Activated naive CD4-positive, alpha-beta T cell treated with anti-CD3 and anti-CD28 coated beads, Interleukin-2, amount 50 U/mL, for 72 hours (primary cell): ENCODE results near the gene VWA8. TPM values are rescaled to one million over a fixed set of nuclear protein-coding genes. Genes with fewer than 3 reads are reported as not detected.

Experiments
- ATAC-seq, 2 donors: fragments of 150-1000 bp; cut with Tn5 transposase; 2 replicates each; pipeline ENCODE4 v1.10.0; 2021; ENCODE audit warnings: mild to moderate bottlenecking in 2 of 2, moderate library complexity in 2 of 2
- DNase-seq, 2 donors: peaks; one replicate each; pipeline ENCODE4 v3.0.0; 2021 to 2022; ENCODE audit warnings: low spot score in 2 of 2
- H3K27ac Mint-ChIP-seq, 2 donors: one replicate each; pipeline ENCODE4 v1.8.0; 2022; ENCODE audit warnings: mild to moderate bottlenecking in 2 of 2, mixed read lengths in 2 of 2
- H3K36me3 Mint-ChIP-seq, 2 donors: one replicate each; pipeline ENCODE4 v1.8.0; 2022; ENCODE audit warnings: mixed read lengths in 2 of 2
- H3K9me3 Mint-ChIP-seq, 2 donors: one replicate each; pipeline ENCODE4 v1.8.0; 2022; ENCODE audit warnings: mixed read lengths in 2 of 2
- total RNA-seq, 2 donors: library from RNA; stranded (reverse); gene quantifications; one replicate each; pipeline ENCODE4 v1.2.3, GENCODE V29; 2022

Gene VWA8
- total RNA-seq, 2 donors from 2014 or later: 11.8 to 23.7 TPM

DNA sequence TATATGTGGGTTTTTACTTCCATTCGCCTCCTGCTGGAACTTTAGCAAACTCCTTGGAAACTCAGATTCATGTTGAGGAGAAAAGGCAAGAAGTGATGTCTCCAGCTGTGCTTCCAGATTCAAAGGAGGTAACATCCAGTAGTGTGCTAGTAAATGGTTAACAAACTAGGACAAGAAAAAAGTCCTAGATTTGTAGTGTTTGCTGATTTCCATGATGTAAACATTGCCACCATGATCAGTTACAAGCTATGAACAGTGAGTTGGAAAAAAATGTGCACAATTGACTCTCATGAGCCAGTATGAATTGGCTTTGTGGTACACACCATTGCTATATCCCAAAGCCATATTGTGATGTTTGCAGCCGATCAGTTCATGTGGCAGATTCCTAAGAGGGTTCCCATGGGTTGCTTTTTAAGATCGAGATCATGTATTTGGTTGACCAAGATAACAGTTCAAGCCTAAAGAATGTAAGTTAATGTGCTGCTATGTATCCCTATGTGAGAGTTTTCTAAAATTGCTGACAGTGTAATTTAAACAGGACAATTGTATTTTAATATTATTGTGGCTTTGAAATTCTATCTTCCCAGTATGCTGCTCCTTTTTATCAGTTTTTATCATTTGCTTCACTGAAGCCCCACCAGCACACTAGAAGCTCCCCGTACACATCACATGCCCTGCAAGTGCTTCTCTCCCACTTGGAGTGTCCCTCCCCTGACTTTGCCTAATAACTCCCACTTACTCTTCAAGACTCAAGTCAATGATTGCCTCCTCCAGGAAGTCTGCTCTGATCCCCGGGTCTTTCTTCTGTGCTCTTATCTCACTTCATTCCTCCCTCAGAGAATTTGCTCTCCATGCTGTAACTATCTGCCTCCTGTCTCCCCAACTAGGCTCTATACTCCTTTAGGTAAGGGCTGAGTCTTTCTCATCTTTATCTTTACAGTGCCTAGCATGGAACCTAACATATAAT, 355.3 kb downstream of the VWA8 start:
- no peak for ATAC-seq
- peaks cover 9 to 30% of the 10 kb centered on the region in 2 donors for H3K36me3 Mint-ChIP-seq
- no peak overlapping the region for H3K27ac Mint-ChIP-seq

GRCh38 chr13:41603917-41604316, 357.0 kb downstream of the VWA8 start:
- ATAC-seq (peak; percentile 47 to 71), DNase-seq (peak in 1 of 2 donors; percentile 12)
- Mint-ChIP-seq H3K36me3 (peaks cover 18 to 28% of the 10 kb centered on the region in 2 donors), H3K27ac (no peak overlapping the region), H3K9me3 (peaks cover 0 to 12% of the 10 kb centered on the region in 2 donors)

More for the DNA sequence above, 355.3 kb downstream of the VWA8 start:
- peaks cover 0 to 7% of the 10 kb centered on the region in 2 donors for H3K9me3 Mint-ChIP-seq
- DNase-seq: no peak

DNA sequence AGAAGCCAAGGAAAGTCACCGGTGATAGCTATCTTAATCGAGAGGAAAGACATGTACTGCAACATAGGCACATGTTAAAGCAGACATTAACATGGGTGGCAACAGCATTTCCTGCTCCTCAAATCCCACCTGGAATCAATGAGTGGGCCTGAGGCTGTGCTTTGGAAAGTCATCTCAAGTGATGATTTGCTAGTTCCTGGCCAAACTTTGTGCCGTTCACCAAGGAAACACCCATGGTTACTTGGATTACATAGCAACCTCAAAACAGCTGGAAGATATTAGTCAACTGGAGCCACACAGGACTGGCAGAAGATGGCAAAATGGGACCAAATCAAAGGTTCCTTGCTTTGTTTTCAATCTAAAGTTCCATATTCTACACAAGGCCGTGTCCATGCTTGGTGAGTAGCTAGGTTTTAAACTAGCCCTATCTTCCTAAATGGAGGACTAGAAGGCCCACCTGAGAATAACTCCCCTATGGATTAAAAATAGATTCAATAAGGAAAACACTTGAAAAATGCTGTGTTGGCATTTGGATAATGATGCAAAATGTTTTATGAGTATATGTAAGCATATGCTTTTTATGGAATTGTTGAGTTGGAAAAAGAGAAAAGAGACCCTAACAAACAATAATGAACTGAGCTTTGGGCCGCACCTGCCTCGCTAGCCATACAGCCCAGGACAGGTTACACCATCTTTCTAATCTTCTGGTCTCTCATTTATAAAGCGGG, 359.0 kb downstream of the VWA8 start:
- peak in 1 of 2 donors; percentile 26 for ATAC-seq
- peaks cover 0 to 12% of the 10 kb centered on the region in 2 donors for H3K9me3 Mint-ChIP-seq
- H3K36me3 Mint-ChIP-seq: peaks cover 18 to 25% of the 10 kb centered on the region in 2 donors
- DNase-seq: no peak
- no peak overlapping the region for H3K27ac Mint-ChIP-seq

- DNase-seq: no peak
- H3K27ac Mint-ChIP-seq: no peak overlapping the region
- H3K36me3 Mint-ChIP-seq: peaks cover 18 to 25% of the 10 kb centered on the region in 2 donors
- peaks cover 0 to 12% of the 10 kb centered on the region in 2 donors for H3K9me3 Mint-ChIP-seq
- no peak for ATAC-seq
These were observed 361.3 kb downstream of the VWA8 start for GRCh38 chr13:41599619-41600018.

DNA sequence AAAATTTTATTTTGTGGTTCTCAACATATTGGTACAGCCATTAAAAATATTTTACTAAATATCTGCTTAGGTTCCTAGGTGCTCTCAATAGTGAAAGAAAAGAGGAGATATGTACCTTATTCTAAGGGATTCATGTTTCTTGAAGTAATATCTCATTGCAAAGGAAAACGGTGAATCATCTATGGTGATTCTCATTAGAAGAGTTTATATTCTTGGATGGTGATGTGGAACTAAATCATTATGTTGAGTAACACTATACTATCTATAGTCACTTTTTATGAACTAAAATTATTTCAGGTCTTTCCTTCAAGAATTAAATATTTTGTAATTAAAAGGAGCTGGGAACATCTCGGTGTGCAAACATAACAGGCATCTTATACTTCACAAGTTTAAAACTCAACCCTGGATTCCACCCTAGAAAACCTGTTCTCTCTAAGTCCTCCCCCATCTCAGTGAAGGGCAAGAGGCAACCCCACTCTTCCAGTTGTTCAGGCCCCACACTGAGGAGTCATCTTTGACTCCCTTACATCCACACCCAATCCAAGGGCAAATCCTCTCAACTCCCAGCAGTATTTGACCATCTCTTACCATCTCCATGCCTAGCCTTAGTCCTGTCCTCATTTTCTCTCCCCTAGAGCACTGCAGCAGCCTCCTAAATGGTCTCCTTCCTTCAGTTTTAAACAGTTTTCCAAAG, 363.4 kb downstream of the VWA8 start:
- DNase-seq (no peak), ATAC-seq (no peak)
- peaks cover 0 to 12% of the 10 kb centered on the region in 2 donors for H3K9me3 Mint-ChIP-seq
- H3K27ac Mint-ChIP-seq: peak overlapping the region; percentile 0 to 14
- peaks cover 15 to 18% of the 10 kb centered on the region in 2 donors for H3K36me3 Mint-ChIP-seq

GRCh38 chr13:41596190-41596589, 364.7 kb downstream of the VWA8 start:
- peaks cover 0 to 10% of the 10 kb centered on the region in 2 donors for H3K9me3 Mint-ChIP-seq
- H3K36me3 Mint-ChIP-seq: peaks cover 13 to 15% of the 10 kb centered on the region in 2 donors
- ATAC-seq (no peak), DNase-seq (no peak)
- H3K27ac Mint-ChIP-seq: no peak overlapping the region

- Mint-ChIP-seq H3K36me3 (peaks cover 10% of the 10 kb centered on the region in 2 donors), H3K27ac (no peak overlapping the region), H3K9me3 (peaks cover 0 to 5% of the 10 kb centered on the region in 2 donors)
- no peak for DNase-seq
- no peak for ATAC-seq
These were observed 365.6 kb downstream of the VWA8 start for GRCh38 chr13:41595298-41595697.

- no peaks in the 10 kb centered on the region for H3K9me3 Mint-ChIP-seq
- DNase-seq: no peak
- peak overlapping the region in 1 of 2 donors; percentile 57 for H3K27ac Mint-ChIP-seq
- H3K36me3 Mint-ChIP-seq: peaks cover 5% of the 10 kb centered on the region in 2 donors
- peak in 1 of 2 donors; percentile 33 for ATAC-seq
These were observed 370.3 kb downstream of the VWA8 start for GRCh38 chr13:41590643-41591042.

- Mint-ChIP-seq H3K9me3 (no peaks in the 10 kb centered on the region), H3K36me3 (peaks cover 5% of the 10 kb centered on the region in 2 donors), H3K27ac (peak overlapping the region; percentile 57 to 69)
- ATAC-seq (no peak), DNase-seq (no peak)
These were observed 370.8 kb downstream of the VWA8 start for GRCh38 chr13:41590122-41590521.

- ATAC-seq (no peak), DNase-seq (no peak)
- Mint-ChIP-seq H3K36me3 (peaks cover 5% of the 10 kb centered on the region in 2 donors), H3K9me3 (no peaks in the 10 kb centered on the region), H3K27ac (peak overlapping the region in 1 of 2 donors; percentile 10)
These were observed 371.5 kb downstream of the VWA8 start for GRCh38 chr13:41589434-41589833.

DNA sequence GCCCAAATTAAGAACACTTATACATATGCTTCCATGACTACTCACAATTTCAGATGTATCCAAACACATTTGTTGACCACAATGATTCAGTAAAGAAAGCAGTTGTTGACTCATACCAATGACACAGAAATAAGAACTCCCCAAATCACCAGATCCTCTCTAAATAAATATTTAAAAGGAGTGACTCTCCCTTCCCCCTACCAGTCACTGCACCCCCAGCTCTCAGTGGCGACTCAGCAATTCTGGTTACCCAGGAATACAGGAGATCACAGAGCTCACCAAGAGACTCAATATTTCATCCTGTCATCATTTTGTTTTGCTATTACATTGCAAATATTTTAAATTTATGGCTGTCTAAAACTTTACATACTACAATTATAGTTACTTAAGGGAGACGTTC, 372.0 kb downstream of the VWA8 start:
- Mint-ChIP-seq H3K36me3 (peaks cover 7% of the 10 kb centered on the region in 2 donors), H3K9me3 (no peaks in the 10 kb centered on the region), H3K27ac (peak overlapping the region in 1 of 2 donors; percentile 10)
- DNase-seq (peak in 1 of 2 donors; percentile 35), ATAC-seq (peak; percentile 69 to 91)

DNA sequence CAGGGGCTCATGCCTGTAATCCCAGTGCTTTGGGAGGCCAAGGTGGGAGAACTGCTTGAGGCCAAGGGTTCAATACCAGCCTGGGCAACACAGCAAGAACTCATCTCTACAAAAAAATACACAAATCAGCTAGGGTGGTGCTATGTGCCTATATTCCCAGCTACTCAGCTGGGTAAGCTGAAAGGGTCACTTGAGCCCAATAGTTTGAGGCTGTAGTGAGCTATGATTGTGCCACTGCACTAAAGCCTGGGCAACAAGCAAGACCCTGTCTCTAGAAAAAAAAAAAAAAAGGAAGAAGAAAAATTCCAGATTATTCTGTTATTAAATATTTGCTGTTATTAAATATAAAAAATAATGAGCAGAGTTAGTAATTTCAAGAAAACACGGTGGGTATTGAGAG, 372.5 kb downstream of the VWA8 start:
- Mint-ChIP-seq H3K36me3 (peaks cover 11% of the 10 kb centered on the region in 2 donors), H3K9me3 (no peaks in the 10 kb centered on the region), H3K27ac (no peak overlapping the region)
- DNase-seq (no peak), ATAC-seq (no peak)

- H3K27ac Mint-ChIP-seq: no peak overlapping the region
- no peak for ATAC-seq
- no peaks in the 10 kb centered on the region for H3K9me3 Mint-ChIP-seq
- no peak for DNase-seq
- peaks cover 11% of the 10 kb centered on the region in 2 donors for H3K36me3 Mint-ChIP-seq
These were observed 373.4 kb downstream of the VWA8 start for GRCh38 chr13:41587490-41587889.

DNA sequence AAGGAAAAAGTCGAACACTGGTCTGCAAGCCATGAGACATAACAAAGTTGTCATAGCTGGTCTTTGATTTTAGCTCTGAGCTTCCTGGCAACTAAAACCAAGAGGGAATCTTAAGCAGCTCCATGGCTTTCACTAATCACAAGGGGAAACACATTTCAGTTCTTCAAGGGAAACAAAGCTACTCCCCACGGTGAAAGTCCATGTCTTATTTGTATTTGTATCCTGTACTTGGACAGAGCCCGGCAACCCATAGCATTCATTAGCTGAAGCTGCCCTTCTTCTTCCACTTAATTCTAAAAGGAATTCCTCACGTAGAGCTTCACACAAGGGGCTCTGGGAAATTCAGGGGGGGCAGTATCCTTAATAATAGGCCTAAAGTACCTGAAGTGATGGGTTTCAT, 374.7 kb downstream of the VWA8 start:
- H3K9me3 Mint-ChIP-seq: no peaks in the 10 kb centered on the region
- DNase-seq (no peak), ATAC-seq (no peak)
- H3K36me3 Mint-ChIP-seq: peaks cover 11% of the 10 kb centered on the region in 2 donors
- no peak overlapping the region for H3K27ac Mint-ChIP-seq

DNA sequence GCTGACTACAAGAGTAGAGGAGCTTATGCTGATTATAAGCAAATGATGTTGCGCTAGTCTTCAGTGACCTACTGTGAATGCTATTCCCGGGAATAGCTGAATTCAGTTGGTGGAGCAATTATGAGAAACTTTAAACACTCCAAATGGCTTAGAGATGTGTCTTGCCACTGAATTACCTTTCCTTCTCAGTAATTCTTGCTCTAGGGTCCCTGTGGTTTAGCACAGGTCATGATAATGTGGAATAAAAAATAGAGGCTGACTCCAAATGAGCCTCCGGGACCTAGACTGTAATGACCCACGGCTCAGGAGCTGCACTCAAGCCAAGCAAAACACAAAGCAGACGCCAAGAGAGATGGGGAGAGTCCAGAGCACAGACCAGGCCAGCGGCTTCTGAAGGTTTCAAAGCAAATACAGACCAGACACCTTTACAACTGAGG, 378.9 kb downstream of the VWA8 start:
- ATAC-seq (no peak), DNase-seq (no peak)
- no peaks in the 10 kb centered on the region for H3K9me3 Mint-ChIP-seq
- peaks cover 6% of the 10 kb centered on the region in 2 donors for H3K36me3 Mint-ChIP-seq
- H3K27ac Mint-ChIP-seq: no peak overlapping the region

DNA sequence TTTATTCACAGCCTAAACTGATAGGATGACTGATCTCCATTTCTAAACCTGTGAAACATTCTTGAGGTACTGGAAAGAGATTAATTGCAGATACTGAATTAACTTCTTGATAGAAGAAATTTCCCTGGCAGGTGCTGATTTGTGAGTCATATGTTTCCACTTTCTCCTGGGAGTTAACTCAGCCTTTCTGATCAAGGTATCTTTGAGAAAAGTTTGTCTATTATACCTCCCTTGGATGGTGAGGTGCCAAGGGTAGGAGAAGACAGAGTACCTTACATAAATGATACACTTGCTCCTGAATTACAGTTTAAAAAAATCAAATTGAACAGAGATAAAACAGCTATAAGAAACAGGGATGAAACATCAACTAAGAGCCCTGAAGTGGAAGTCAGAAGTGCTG, 380.6 kb downstream of the VWA8 start:
- Mint-ChIP-seq H3K36me3 (peaks cover 6 to 12% of the 10 kb centered on the region in 2 donors), H3K9me3 (no peaks in the 10 kb centered on the region), H3K27ac (no peak overlapping the region)
- DNase-seq (no peak), ATAC-seq (no peak)
